ENCODE data around the gene CCDC80.

CCDC80 gene

DNA sequence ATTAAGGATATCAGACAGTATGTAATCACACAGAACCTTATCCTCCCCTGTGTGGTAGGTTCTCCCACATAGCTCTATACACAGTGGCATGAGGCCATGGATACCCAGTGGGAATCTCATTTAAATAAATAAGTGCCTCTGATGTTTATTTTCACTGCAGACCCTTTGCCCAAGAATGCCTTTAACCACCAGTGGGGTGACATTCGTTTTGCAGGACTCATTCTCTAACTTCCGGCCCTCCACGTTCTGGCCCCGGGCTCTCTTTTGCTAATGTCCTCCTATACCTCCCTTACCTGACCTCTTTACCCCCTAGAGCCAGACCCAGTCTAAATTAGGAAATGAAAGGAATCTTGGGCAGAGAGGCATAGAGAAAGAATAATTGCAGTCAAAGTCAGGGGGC is 8.3 kb downstream of the CCDC80 start:
- DNase-seq (ENCODE audit: low spot score): no peak

DNA sequence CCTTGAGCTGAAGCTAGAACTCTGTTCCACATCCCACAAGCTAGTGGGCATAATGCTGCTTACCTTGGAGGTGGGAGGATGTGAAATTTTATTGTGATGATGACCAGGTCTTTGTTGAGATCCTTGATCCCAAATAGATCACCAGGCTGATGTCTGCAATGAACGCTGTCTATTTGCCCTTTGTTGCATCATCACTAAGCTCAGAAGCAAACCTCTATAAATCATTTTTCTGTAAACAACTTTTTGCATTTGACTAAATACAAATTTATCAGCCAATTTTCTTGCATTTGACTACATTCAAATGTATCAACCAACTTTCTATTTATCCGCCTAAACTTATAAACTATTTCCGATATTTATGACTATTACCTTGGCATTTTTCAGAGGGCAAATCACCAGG is 9.7 kb downstream of the CCDC80 start:
- no peak for DNase-seq (ENCODE audit: low spot score)

GRCh38 chr3:112629425-112629824 is 11.5 kb downstream of the CCDC80 start:
- DNase-seq (ENCODE audit: low spot score): no peak

DNA sequence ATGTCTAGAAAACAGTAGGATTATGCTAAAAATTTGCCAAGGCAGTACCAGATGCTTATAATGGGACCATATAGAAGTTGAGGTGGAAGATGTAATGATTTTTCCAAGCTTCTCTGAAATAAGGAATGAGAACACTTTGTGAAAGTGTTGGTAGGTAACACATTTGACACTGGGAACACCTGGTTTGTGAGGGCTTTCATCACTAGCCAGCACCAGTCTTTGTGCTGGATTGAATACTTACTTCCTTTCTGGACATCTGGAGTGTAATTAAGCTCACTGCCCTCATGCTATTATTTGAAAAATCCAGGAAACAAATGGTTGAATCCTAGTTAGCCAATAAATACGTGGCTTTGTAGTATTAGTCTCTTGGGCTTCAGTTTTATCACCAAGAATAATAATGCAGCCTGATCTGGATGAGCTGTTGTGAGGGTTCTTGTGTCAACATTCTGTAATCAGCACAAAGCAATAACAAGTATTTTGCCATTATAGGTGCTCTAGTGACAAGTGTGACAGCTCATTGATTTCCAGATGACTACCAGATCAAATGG is 12.9 kb downstream of the CCDC80 start:
- DNase-seq (ENCODE audit: low spot score): no peak

DNA sequence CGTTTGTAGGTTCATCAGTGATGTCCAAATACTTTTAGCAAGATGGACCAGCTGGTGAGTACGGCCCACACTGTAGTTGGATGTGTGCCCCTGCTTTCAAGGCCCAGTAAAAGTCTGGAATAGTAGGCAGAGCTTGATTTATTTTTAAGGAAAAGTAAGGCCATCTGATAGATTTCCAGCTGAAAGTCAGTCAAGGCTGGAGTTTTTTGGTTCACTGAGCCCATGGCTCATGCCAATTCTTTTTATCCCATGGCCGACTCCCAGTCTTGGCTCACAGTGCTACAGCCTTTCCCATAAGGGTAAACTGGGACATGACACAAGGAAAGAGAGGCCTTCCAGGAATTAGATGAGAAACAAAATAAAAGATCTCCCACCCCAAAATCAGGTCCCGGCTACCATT is 13.5 kb downstream of the CCDC80 start:
- no peak for DNase-seq (ENCODE audit: low spot score)

DNA sequence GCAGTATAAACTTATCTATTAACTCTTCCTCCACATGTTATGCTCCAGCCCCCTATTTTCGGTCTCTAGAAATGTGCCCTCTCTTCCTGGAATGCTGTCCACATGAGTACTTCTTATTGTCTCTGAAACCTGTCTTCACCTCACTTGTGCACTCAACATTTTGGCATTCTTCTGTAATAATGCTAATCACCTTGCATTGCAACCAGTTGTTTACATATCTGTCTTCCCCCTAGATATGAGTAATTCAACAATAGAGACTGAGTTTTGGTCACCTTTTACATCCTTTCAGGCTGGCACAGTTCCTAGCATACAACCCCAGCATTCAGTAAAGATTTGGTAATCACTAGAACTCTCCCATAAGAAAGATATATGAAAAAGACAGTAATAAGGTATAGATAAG is 17.2 kb downstream of the CCDC80 start:
- no peak for DNase-seq (ENCODE audit: low spot score)

GRCh38 chr3:112623213-112623612 is 17.7 kb downstream of the CCDC80 start:
- no peak for DNase-seq (ENCODE audit: low spot score)

GRCh38 chr3:112619295-112619694 is 21.6 kb downstream of the CCDC80 start:
- no peak for DNase-seq (ENCODE audit: low spot score)

- DNase-seq (ENCODE audit: low spot score): no peak
These were observed 23.7 kb downstream of the CCDC80 start for GRCh38 chr3:112617285-112617684.

DNA sequence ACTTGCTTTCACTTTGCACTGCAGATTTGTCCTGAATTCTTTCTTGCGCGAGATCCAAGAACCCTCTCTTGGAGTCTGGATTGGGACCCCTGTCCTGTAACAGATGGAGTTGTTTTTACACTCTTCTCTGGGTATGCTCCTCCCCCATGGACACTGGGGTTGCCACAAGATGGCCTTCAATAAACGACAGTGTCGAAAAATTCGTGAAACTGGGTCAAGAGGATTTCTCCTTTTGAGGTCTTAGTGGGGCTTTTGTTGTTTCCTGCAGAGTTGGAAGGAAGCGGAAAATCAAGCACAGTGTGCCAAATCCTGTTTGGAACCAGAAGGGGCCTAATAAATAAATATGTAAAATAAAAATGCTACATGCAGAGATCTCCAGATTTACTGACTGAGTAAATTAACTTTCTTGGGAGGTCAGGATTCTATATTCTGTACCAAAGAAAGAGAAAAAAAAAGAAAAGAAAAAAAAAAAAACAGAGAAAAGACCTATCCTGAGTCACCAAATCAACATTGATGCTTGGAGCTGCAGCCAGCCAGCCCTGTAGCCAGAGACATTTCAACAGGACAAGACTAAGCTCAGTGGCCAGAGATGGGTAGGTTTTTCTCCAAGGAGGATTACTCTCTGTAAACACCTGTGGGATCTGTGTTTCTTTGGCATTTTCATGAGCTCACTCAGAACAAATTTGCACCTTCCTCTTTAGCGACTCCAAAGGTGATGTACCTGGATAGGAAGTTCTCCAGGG is 24.8 kb downstream of the CCDC80 start:
- DNase-seq (ENCODE audit: low spot score): no peak

GRCh38 chr3:112611752-112612515 is 29.0 kb downstream of the CCDC80 start:
- no peak for DNase-seq (ENCODE audit: low spot score)

- no peak for DNase-seq (ENCODE audit: low spot score)
These were observed 30.8 kb downstream of the CCDC80 start for GRCh38 chr3:112610121-112610520.

- no peak for DNase-seq (ENCODE audit: low spot score)
These were observed 33.1 kb downstream of the CCDC80 start for GRCh38 chr3:112607863-112608262.

- no peak for DNase-seq (ENCODE audit: low spot score)
These were observed 34.8 kb downstream of the CCDC80 start for GRCh38 chr3:112606098-112606497.

GRCh38 chr3:112605285-112605684 is 35.7 kb downstream of the CCDC80 start:
- no peak for DNase-seq (ENCODE audit: low spot score)

DNA sequence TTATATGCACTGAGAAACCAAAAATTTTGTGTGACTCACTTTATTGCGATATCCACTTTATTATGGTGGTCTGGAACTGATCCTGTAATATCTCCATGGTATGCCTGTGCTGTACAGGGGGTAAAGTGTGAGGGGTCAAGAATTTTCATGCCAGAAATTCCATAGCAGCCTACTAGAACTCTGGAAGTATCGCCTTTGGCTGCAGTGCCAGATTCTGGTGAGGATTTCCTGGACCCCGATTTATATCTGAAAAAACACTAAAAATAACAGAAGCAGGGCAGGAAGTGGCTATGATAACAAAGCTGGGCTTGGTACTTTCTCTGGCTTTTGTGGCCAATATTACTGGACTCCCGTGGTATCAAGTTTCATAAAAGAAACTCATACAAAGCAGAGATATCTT is 36.4 kb downstream of the CCDC80 start:
- no peak for DNase-seq (ENCODE audit: low spot score)

- no peak for DNase-seq (ENCODE audit: low spot score)
These were observed 38.6 kb downstream of the CCDC80 start for GRCh38 chr3:112602217-112602838.

GRCh38 chr3:112598731-112599130 is 42.2 kb downstream of the CCDC80 start:
- no peak for DNase-seq (ENCODE audit: low spot score)

DNA sequence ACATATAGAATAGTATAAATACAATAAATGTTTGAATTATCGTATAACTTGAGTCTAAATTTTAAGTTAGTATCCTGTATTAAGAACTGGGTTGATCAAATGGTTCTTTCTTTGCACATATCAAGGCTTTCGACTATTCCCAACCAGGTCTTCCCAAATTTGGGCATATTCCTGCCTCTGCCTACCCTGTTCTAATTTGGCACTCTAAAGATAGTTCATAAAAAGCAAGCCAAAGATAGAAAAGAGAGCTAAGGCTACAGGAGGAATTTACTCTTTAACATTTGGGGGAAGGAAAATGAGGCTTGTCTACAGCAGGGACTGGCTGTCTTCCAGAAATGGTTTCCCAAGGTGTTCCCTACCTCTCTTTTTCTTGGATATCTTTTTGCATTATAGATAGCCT is 43.0 kb downstream of the CCDC80 start:
- DNase-seq (ENCODE audit: low spot score): no peak

DNA sequence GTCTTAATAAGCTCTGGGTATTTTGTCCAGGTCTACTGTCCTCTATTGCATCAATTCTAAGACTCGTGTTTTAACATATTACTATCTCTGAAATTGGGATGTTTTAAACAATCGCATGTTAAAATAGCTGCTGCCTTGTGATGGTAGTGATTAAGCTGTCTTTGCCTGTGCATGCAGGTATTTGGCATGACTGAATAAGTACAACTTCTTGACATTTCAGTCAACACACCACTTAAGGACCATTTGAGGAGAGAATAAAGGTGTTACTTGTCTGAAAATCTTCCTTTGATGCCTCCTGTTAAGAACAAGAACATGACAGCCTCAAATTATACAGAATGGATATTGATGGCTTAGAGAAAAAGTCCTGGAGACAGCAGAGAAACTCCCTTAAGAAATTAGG is 46.1 kb downstream of the CCDC80 start:
- DNase-seq (ENCODE audit: low spot score): no peak

DNA sequence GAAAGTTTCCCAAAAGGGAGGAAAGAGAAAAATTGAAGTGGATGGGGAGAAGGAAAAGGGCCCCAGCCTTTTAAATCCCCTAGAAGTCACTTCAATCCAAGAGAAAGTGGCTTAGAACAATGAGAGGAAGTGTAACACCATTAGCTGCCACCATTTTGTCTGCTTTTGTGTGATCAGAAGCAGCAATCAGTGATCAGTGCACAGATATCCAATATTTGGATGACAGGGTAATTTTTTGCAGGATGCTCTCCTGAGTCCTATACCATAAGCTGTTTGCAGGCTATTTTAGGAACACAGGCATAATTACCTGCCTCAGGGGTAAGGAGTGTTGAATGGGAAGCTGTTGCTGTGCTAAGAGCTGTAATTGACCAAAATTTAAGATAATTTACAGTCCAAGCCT is 47.7 kb downstream of the CCDC80 start:
- no peak for DNase-seq (ENCODE audit: low spot score)

DNA sequence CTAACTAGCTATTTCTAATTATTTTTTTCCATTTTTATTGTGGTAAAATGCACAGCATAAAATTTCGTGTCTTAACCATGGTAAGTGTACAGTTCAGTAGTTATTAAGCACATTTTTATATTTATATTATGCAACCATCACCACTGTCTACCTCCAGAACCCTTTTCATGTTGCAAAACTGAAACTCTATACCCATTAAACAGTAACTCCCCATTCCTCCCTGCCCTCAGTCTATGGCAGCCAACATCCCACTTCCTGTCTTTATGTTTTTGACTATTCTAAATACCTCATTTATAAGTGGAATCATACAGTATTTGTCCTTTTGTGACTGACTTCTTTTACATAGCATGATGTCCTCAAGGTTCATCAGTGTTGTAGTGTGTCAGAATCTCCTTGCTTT is 53.6 kb downstream of the CCDC80 start:
- no peak for DNase-seq (ENCODE audit: low spot score)

DNA sequence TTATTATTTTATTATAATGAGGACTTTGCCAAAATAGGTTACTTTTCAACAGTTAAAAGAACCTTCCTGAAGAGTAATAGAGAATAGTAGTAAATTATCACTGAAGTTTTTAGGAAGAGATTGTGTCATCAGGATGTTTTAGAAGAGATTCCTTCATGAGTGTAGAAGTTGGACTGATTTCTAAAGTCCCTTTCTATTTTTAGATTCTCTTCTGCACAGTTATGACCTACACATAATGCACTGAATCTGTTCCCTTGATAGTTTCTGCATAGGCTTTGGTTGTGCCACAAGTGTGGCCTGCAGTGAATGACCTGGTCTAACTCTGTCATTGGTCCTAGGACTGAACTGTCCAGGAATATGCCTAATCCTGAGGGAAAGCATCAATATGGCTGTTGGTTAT is 55.2 kb downstream of the CCDC80 start:
- no peak for DNase-seq (ENCODE audit: low spot score)

All from iPS-NIHi11 (cell line).